ENCODE results near the gene NTN1.

NTN1 gene

GRCh38 chr17:9037736-9038135 is 16.4 kb downstream of the NTN1 start:
- no peak for DNase-seq (ENCODE audit: low spot score)

GRCh38 chr17:9038380-9038779 is 17.1 kb downstream of the NTN1 start:
- DNase-seq (ENCODE audit: low spot score): no peak

GRCh38 chr17:9044772-9045463 is 23.6 kb downstream of the NTN1 start:
- no peak for DNase-seq (ENCODE audit: low spot score)

GRCh38 chr17:9050801-9051401 is 29.6 kb downstream of the NTN1 start:
- no peak for DNase-seq (ENCODE audit: low spot score)

DNA sequence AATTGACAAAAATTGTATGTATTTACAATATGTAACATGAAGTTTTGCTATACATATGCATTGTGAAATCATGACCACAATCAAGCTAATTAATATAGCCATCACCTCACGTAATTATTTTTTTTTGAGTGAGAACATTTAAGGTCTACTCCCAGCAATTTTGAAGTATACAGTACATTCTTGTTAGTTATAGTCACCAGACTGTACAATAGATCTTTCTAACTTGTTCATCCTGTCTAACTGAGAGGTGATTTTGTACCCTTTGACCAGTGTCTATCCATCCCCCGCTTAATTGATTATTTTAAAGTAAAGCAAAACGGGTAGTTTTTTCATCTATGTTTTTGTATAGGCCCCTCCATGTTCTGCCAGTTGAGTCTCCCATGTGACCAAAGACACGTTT is 30.3 kb downstream of the NTN1 start:
- DNase-seq (ENCODE audit: low spot score): no peak

DNA sequence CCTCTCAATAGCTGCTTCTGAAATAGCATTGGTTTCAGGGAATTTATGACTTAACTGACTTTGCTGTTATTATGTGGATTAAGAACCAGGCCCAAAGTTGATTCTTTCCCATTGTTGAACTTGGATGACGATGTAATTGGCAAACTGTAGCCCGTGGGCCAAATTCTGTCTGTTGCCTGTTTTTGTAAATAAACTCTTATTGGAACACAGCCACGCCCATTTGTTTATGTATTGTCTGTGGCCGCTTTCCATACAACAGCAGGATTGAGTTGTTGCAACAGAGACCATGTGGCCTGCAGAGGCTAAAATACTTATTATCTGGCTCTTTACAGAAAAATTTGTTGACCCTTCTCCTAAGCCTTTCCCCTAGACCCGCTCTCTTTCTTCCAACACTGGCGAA is 31.6 kb downstream of the NTN1 start:
- no peak for DNase-seq (ENCODE audit: low spot score)

- DNase-seq (ENCODE audit: low spot score): no peak
Measured at GRCh38 chr17:9053406-9053805, 32.1 kb downstream of the NTN1 start.

DNA sequence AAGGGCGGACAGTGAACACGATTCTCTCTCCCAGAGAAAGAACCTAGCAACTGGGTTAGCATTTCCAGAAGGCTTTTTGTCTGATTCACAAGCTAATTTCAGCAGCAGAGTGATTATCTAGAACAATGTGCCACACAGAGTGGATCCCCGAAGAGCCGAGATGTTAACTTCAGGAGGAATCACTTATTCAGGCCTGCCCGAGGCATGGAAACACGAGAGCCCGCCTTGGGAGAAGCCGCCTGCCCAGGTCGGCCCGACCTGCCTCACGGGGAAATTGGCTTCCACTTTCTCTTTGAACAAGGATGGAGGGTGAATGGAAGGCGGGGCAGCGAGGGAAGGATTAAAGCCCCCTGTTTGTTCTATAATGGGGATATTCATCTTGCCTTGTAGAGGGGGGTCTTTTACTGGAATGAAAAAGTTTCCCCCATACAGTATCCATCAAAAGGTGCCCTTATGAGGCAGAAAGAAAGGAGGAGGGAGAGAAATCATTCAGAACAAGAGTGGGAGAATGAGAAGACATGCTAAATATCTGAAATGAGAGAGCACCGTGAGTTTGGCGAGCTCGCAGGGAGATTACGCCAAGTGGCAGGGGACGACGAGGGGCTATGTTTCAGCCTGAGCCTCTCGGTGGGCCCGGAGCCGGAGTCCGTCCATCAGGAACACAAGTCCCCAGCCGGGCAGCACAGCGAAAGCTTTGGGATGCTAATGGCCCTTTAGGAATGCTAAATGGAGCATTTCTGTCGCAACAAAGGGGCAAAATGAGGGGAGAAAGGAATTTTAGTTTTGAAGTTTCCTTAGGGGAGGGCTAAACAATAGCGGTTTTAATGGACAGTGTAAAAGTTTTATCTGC is 33.0 kb downstream of the NTN1 start:
- DNase-seq (ENCODE audit: low spot score): no peak

GRCh38 chr17:9055281-9055680 is 34.0 kb downstream of the NTN1 start:
- DNase-seq (ENCODE audit: low spot score): no peak

DNA sequence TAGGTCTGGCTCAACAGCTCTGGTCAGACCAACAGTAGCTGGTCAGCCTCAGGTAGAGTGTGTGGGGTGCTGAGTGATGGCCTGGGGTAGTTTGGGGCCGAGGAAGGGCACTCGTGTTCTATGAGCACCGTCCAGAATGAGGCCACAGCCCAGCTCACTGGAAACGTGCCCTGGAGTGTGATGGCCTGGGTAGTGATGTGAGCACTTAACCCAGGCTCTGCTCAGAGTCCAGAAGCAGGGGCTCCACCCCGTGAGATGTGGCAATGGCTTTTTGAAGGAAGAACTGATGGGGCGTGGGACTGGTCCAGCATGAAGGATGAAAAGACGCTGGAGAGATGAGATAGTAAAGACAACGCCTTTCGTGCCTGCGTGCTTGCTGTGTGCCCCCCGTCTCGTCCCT is 35.3 kb downstream of the NTN1 start:
- no peak for DNase-seq (ENCODE audit: low spot score)

DNA sequence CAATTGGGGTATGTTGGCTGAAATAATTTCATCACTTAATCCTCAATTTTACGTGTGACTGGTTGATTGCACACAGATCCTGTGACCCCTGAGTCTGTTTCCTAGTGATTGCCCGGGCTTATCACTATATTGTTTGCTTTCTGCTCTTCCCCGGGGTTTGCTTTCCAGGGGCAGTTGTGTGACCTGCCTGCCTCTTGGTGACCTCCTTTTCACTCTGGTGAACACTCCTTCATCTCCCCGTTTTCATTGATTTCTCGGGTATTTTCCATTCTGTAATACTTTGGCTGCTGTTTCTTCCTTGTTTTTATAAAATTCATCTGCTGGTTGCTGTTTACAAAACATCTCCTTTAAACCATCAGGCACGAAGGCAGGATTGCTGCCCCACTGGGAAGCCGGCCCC is 36.0 kb downstream of the NTN1 start:
- DNase-seq (ENCODE audit: low spot score): no peak

DNA sequence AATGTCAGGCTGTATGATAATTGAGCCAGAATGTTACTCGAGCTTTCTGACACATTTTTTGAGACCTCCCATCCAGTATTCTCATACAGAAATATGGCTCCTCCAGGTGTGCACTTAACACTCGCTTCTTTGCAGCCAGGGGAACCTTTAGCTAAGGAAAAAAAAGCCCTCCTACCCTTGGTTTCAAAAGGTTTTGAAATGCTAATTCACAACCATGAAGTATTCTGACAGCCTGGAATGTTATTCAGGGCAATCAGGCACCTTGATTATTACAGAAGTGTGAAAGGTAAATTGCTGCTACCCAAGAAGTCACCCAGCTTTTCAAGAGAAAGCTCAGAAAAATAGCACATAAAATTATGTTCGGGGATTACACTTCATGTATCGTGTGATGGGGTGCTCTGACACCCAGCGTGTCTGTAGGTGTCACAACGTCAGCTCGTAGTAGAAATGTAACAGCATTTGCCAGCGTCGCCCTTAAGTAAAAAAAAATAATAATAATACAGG is 41.1 kb downstream of the NTN1 start:
- no peak for DNase-seq (ENCODE audit: low spot score)

DNA sequence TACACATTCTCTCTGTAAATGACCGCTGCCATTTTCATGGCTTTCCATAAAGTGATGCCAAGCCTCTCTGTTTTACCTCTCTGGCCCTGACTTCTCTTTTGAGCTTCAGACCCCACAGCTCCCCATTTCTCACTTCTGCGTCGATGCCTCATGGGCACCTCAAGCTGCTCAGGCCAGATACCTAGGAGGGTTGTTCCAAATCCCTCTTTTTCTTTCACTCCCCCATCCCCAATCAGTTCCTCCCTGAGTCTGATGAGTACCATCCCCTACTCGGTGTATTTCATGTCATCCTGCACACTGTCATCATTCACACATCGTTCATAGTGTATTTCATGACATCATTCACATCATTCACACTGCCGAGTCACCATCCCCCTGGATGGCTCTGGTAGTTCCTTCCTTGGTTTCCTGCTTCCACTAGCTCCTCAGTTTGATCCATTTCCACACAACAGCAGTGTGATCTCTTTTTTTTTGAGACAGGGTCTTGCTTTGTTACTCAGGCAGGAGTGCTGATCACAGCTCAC is 43.1 kb downstream of the NTN1 start:
- DNase-seq (ENCODE audit: low spot score): no peak

GRCh38 chr17:9071016-9071415 is 49.7 kb downstream of the NTN1 start:
- DNase-seq (ENCODE audit: low spot score): no peak

DNA sequence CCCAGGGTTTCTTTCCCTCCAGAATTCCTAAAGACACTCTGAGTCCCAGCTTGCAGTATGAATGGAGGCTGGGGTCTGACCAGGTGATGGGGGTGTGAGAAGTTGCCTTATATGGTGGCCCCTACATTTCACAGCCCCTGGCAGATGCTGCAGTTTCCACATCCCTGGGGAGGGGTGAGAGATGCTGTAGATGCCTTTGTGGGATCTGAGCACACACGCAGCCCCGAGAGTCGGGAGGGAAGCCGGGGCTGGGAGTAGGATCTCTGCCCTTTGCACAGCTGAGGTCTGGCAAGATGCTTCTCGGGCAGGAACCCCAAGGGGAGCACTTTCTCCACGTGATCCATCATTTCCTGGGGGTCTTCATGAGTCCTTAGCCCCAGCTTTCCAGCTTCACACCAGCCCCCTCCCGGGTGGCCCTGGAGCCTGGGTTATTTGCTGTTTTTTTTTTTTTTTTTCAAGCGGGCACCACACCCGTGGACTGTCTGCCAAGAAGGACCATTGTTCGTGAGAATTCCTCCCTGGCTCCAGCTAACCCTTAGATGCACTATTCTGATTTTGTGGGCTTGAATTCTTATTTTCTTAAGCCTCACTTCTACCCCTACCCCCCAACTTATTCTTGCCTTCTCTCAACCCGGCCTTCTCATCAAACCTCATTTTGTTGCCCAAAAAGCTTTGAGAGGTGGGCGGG is 50.6 kb downstream of the NTN1 start:
- no peak for DNase-seq (ENCODE audit: low spot score)

DNA sequence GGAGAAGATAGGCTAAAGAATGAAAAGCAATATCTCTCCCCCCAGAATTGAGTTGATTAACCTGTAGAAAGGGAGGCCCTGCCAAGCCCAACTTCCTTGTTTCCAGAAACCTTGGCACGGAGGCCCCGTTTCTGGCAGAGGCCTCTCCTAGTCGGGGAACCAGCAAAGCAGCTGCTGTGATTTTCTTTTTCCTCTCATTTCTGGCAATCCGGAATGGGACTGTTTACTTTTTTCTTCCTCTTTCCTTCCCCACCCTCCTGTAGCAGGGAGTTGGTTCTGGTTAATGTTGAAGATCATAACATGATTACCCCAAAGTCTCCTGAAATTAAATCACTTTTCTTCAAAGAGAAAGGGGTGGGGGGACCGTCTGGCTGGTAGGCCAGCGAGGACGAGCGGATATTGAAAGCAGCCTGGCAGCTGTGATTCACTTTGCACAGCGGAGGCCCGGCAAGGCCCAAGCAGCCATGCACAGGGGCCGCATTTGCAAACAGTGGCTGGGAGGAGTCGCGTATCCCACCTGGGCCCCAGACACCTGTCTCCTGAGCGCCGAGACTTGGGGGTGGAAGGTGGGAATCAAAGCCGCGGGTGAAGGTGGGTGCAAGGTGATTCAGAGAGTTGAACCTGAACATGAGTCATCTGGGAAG is 51.5 kb downstream of the NTN1 start:
- DNase-seq (ENCODE audit: low spot score): no peak

GRCh38 chr17:9074131-9074530 is 52.8 kb downstream of the NTN1 start:
- no peak for DNase-seq (ENCODE audit: low spot score)

GRCh38 chr17:9079461-9080103 is 58.3 kb downstream of the NTN1 start:
- no peak for DNase-seq (ENCODE audit: low spot score)

- DNase-seq (ENCODE audit: low spot score): no peak
Measured at GRCh38 chr17:9080296-9080914, 59.1 kb downstream of the NTN1 start.

GRCh38 chr17:9080983-9081382 is 59.7 kb downstream of the NTN1 start:
- no peak for DNase-seq (ENCODE audit: low spot score)

GRCh38 chr17:9086577-9086976 is 65.3 kb downstream of the NTN1 start:
- DNase-seq (ENCODE audit: low spot score): no peak
